Right lobe of liver (tissue), 4 donors: ENCODE data around the gene STXBP5.

ENCODE experiments used
- CTCF ChIP-seq, 4 donors: fragments of 200-600 bp in 3 of 4; fragments of 450-650 bp in 1 of 4; IDR thresholded peaks; one replicate each; pipeline versions ENCODE4 v1.5.1 to v1.8.0; 2016 to 2022; ENCODE audit warnings: antibody characterized with exemption in 4 of 4, mild to moderate bottlenecking in 2 of 4
- POLR2A ChIP-seq: fragments of 450-650 bp; IDR thresholded peaks from one replicate; pipeline ENCODE4 v1.6.1; 2017; ENCODE audit warnings: antibody characterized with exemption, mild to moderate bottlenecking
- donor health status: DM: no; HTN: no; CAD: no.
- donor health status: DM: no; HTN: no; CAD: no.
- donor health status: DM: no; HTN: yes; CAD: no.

GRCh38 chr6:147234685-147235084 lies 30.5 kb downstream of the STXBP5 start:
- TF ChIP-seq CTCF (IDR thresholded peaks at IDR 0.05) (no peak), POLR2A (no peak)
